Measurements from ENCODE around the gene PLCXD3.

Gene PLCXD3

GRCh38 chr5:41277476-41278245, 232.7 kb downstream of the PLCXD3 start:
- peak; percentile 12 for DNase-seq (ENCODE audit: low read depth)
- no peak for TF ChIP-seq MYC (IDR thresholded peaks at IDR 0.05; ENCODE audit: low read depth, low read length)
- TF ChIP-seq, protein P1, sequence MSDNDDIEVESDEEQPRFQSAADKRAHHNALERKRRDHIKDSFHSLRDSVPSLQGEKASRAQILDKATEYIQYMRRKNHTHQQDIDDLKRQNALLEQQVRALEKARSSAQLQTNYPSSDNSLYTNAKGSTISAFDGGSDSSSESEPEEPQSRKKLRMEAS (IDR thresholded peaks at IDR 0.05; ENCODE audit: low read depth, low read length), result no peak
- TF ChIP-seq POLR2A (IDR thresholded peaks at IDR 0.05; ENCODE audit: extremely low read depth, insufficient read length), result no peak
- TF ChIP-seq CTCF (IDR thresholded peaks at IDR 0.05; ENCODE audit: low read depth, low read length), result no peak
- no peak overlapping the region for H3K4me3 ChIP-seq (ENCODE audit: low read depth, low read length)

- no peak overlapping the region for H3K4me3 ChIP-seq (ENCODE audit: low read depth, low read length)
- TF ChIP-seq CTCF (IDR thresholded peaks at IDR 0.05; ENCODE audit: low read depth, low read length) (no peak), POLR2A (IDR thresholded peaks at IDR 0.05; ENCODE audit: extremely low read depth, insufficient read length) (no peak)
- no peak for DNase-seq (ENCODE audit: low read depth)
Measured at GRCh38 chr5:41275813-41276512, 234.4 kb downstream of the PLCXD3 start.

DNA sequence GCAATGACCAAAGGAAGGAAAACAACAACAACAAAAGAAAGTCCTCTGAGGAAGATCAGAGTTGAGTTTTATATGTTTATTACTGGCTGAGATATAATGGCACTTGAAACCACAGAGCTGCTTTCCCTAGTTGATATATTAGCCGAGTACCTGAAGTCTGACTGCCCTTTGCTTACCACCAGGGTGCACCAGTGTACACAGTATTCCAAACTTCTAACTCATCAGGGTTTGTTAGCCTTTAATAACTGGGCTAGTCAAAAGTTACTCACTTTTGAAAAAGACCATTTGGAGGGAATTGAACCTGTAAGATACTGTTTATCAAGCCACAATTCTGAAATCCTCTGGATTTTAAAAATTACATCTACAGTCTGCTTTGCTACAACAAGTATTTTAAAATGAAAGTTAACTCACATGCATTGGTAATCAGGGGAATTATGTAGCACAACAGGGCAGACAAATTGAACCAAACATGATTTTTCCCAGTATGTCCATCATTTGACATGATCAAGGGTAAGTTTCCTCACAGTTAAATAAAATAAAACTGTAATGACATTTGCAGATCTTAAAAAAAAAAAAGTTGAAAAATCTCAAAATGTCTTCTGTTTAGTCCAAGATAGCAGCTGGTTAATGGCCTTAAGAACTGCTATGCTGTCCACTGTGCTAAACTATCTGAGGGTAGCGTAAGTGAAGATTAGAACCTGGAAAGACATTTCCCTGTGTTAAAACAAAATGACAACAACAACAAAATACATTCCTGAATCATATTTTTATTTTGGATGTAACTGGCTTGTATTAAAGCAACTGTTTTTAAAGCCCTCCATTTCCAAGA, 239.8 kb downstream of the PLCXD3 start:
- no peak overlapping the region for H3K4me3 ChIP-seq (ENCODE audit: low read depth, low read length)
- TF ChIP-seq CTCF (IDR thresholded peaks at IDR 0.05; ENCODE audit: low read depth, low read length) (peak; percentile 76), POLR2A (IDR thresholded peaks at IDR 0.05; ENCODE audit: extremely low read depth, insufficient read length) (no peak), MYC (IDR thresholded peaks at IDR 0.05; ENCODE audit: low read depth, low read length) (no peak)
- TF ChIP-seq, protein P1 (IDR thresholded peaks at IDR 0.05; ENCODE audit: low read depth, low read length), result no peak
- peak; percentile 50 for DNase-seq (ENCODE audit: low read depth)

DNA sequence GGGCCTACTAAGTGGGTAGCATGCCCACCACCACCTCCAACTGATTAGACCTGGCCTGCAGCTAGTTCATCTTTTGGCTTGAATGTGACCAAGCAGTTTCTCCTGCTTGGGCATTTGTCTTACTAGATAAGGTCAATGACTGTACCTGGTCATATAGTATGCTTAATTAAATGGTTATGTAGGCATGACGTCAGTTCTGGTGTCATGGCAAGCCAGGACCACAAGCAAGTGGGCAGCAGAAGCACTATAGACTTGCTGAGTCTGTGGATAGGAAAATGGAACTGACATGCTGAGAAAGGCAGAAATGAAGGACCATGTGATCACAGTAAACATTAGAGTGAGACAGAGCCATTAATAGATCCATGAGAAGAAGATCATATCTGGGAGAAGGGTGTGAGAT, 241.5 kb downstream of the PLCXD3 start:
- no peak overlapping the region for H3K4me3 ChIP-seq (ENCODE audit: low read depth, low read length)
- no peak for DNase-seq (ENCODE audit: low read depth)
- TF ChIP-seq MYC (IDR thresholded peaks at IDR 0.05; ENCODE audit: low read depth, low read length) (no peak), POLR2A (IDR thresholded peaks at IDR 0.05; ENCODE audit: extremely low read depth, insufficient read length) (no peak), CTCF (IDR thresholded peaks at IDR 0.05; ENCODE audit: low read depth, low read length) (no peak)
- TF ChIP-seq, protein P1 (IDR thresholded peaks at IDR 0.05; ENCODE audit: low read depth, low read length), result no peak

DNA sequence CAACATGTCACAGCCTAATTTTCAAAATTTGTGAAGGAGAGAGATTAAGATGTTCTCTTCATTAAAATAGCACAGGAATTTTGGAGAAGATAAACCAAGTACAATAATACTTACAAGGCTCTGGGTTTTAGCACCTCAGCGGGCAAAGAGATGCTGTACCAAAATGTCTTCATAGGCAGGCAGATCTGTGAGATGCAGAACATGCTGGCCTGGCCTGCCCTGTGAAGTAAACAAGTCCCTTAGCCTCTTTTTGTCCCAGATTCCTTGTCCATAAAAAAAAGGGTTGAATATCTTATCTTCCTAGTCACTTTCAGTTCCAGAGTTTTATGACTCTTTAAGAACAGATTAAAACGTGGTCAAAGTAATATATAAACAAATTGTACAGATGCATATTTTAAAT, 244.0 kb downstream of the PLCXD3 start:
- H3K4me3 ChIP-seq (ENCODE audit: low read depth, low read length), result no peak overlapping the region
- no peak for DNase-seq (ENCODE audit: low read depth)
- TF ChIP-seq POLR2A (IDR thresholded peaks at IDR 0.05; ENCODE audit: extremely low read depth, insufficient read length), result no peak
- no peak for TF ChIP-seq CTCF (IDR thresholded peaks at IDR 0.05; ENCODE audit: low read depth, low read length)
- TF ChIP-seq, protein P1 (IDR thresholded peaks at IDR 0.05; ENCODE audit: low read depth, low read length), result no peak
- TF ChIP-seq MYC (IDR thresholded peaks at IDR 0.05; ENCODE audit: low read depth, low read length), result no peak
